Pancreas (tissue), 10 donors: Measurements from ENCODE around the gene LCE4A. TPM values are rescaled to one million over a fixed set of nuclear protein-coding genes. Genes with fewer than 3 reads are reported as not detected.

Experiments
- ATAC-seq, 4 donors: fragments of 200-7000 bp; cut with Tn5 transposase; one replicate each; pipeline versions ENCODE4 v1.8.0 to v1.9.1; 2020; ENCODE audit warnings: mild to moderate bottlenecking in 4 of 4, moderate library complexity in 4 of 4
- DNase-seq, 6 donors: peaks; one replicate each; pipeline ENCODE4 v3.0.0-alpha.2; 2020
- FAIRE-seq: peaks from 2 replicates; lab custom pipeline; 2012; peaks lifted over from hg19 to GRCh38; lab: Jason Lieb, UNC
- H3K27ac ChIP-seq, 4 donors: fragments of 200-600 bp; sonication (generic); 1 replicate in 3 of 4; 2 replicates in 1 of 4; pipeline versions ENCODE4 v1.5.0 to v1.8.0; 2020
- H3K27me3 ChIP-seq, 4 donors: fragments of 200-600 bp; one replicate each; pipeline ENCODE4 v1.8.0; 2021
- H3K36me3 ChIP-seq, 3 donors: fragments of 200-600 bp; sonication (generic) in 1 of 3; one replicate each; pipeline versions ENCODE4 v1.5.0 to v1.8.0; 2020 to 2021
- H3K4me1 ChIP-seq, 3 donors: fragments of 200-600 bp; one replicate each; pipeline ENCODE4 v1.8.0; 2021
- H3K4me3 ChIP-seq, 4 donors: fragments of 200-600 bp; sonication (generic) in 2 of 4; one replicate each; pipeline versions ENCODE4 v1.5.0 to v1.8.0; 2020 to 2021
- H3K9me3 ChIP-seq, 4 donors: fragments of 200-600 bp; one replicate each; pipeline ENCODE4 v1.8.0; 2021
- CTCF ChIP-seq, 4 donors: fragments of 200-600 bp; sonication (generic) in 3 of 4; IDR thresholded peaks; one replicate each; pipeline versions ENCODE4 v1.5.0 to v1.8.0; 2021; ENCODE audit warnings: antibody characterized with exemption in 4 of 4
- WGBS, 2 donors: extraction: QIAGEN DNeasy Blood & Tissue Kit; methylation state at CpG; one replicate each; pipeline ENCODE4 v1.1.7; 2013; 5-methylcytosine and 5-hydroxymethylcytosine counted together
- intact Hi-C, 3 donors: fragments of 100-400 bp; cut with DNase I; formaldehyde crosslinking; loops; one replicate each; pipeline versions ENCODE4 v1.11.1 to v1.14.2; 2022
- polyA plus RNA-seq, 2 donors: library from polyadenylated mRNA; stranded (reverse); fragments of 200-250 nt; gene quantifications; one replicate each; pipeline ENCODE4 v1.2.3, GENCODE V29; 2013
- total RNA-seq, 6 donors: library from RNA; stranded (reverse); fragmentation: NEBNext Ultra II Directional in 4 of 6; extraction: Animal tissue kit (Norgen Biotek cat#: 25700) in 4 of 6; gene quantifications; one replicate each; pipeline versions ENCODE4 v1.2.1 to v1.2.4, GENCODE V29; 2021 to 2023
- donor health status: healthy with polysubstance abuse.
- donor health status: DM: no; HTN: no; CAD: no; lungs with moderate emphysema.
- donor health status: DM: no; HTN: no; CAD: no.
- donor health status: control.
- donor health status: control.
- donor health status: Bipolar disorder and iron deficiency.
- donor health status: DM: yes; HTN: yes; CAD: no.
- donor health status: DM: no; HTN: no; CAD: no.
- donor health status: DM: no; HTN: no; CAD: no.
- donor health status: DM: yes; HTN: yes; CAD: no.

LCE4A gene
- total and polyA plus RNA-seq, 8 donors = not detected

- H3K27me3 ChIP-seq = no peaks in the 10 kb centered on the region
- H3K4me3 ChIP-seq = no peak within 1 kb of the TSS
- H3K9me3 ChIP-seq = no peaks in the 10 kb centered on the region
- intact Hi-C loops = no loop called here
- H3K36me3 ChIP-seq = no peaks in the 10 kb centered on the region
- DNase-seq = no peak
- FAIRE-seq = no peak
- H3K4me1 ChIP-seq = no peaks in the 10 kb centered on the region
- no peak within 1 kb of the TSS for H3K27ac ChIP-seq
- TF ChIP-seq CTCF (IDR thresholded peaks at IDR 0.05) = no peak
- 29 to 39% methylated on average over 4 of the region's 4 CpGs for WGBS, 2 donors
- ATAC-seq = no peak
These were observed 10.0 kb upstream of the LCE4A start, which contains the start of gene LCE2A for GRCh38 chr1:152697701-152698600. Gene LCE2A, plus strand, starts transcription at chr1:152698345. Its CDS starts 557 bp downstream, at chr1:152698902.

- ATAC-seq (no peak), FAIRE-seq (no peak), DNase-seq (no peak)
- Histone ChIP-seq H3K27ac (no peak overlapping the region), H3K36me3 (no peaks in the 10 kb centered on the region), H3K9me3 (no peaks in the 10 kb centered on the region), H3K4me3 (no peak overlapping the region), H3K27me3 (no peaks in the 10 kb centered on the region), H3K4me1 (no peaks in the 10 kb centered on the region)
- intact Hi-C loops = no loop called here
- WGBS, 2 donors = 70 to 71% methylated on average over 4 of the region's 4 CpGs
- TF ChIP-seq CTCF (IDR thresholded peaks at IDR 0.05) = no peak
These were observed 8.2 kb upstream of the LCE4A start for GRCh38 chr1:152699746-152700145.

- Histone ChIP-seq H3K27me3 (no peaks in the 10 kb centered on the region), H3K9me3 (no peaks in the 10 kb centered on the region), H3K4me1 (no peaks in the 10 kb centered on the region), H3K27ac (no peak overlapping the region), H3K36me3 (no peaks in the 10 kb centered on the region), H3K4me3 (no peak overlapping the region)
- no peak for DNase-seq
- no peak for FAIRE-seq
- TF ChIP-seq CTCF (IDR thresholded peaks at IDR 0.05) = no peak
- no peak for ATAC-seq
- intact Hi-C loops = no loop called here
These were observed 10.3 kb downstream of the LCE4A start for GRCh38 chr1:152718238-152718637.

GRCh38 chr1:152725261-152725660, 17.3 kb downstream of the LCE4A start:
- TF ChIP-seq CTCF (IDR thresholded peaks at IDR 0.05) = no peak
- ATAC-seq = no peak
- H3K4me3 ChIP-seq = no peak overlapping the region
- intact Hi-C loops = no loop called here
- no peaks in the 10 kb centered on the region for H3K27me3 ChIP-seq
- no peak for DNase-seq
- H3K36me3 ChIP-seq = no peaks in the 10 kb centered on the region
- H3K27ac ChIP-seq = no peak overlapping the region
- H3K4me1 ChIP-seq = no peaks in the 10 kb centered on the region
- no peaks in the 10 kb centered on the region for H3K9me3 ChIP-seq
- no peak for FAIRE-seq

- 61 to 78% methylated on average over 1 of the region's 1 CpG for WGBS, 2 donors
- Histone ChIP-seq H3K36me3 (no peaks in the 10 kb centered on the region), H3K27me3 (peaks cover 0 to 5% (median 0%) of the 10 kb centered on the region in 4 donors), H3K4me1 (no peaks in the 10 kb centered on the region), H3K27ac (no peak overlapping the region), H3K9me3 (no peaks in the 10 kb centered on the region), H3K4me3 (no peak overlapping the region)
- DNase-seq = no peak
- TF ChIP-seq CTCF (IDR thresholded peaks at IDR 0.05) = no peak
- no peak for FAIRE-seq
- intact Hi-C loops = no loop called here
- no peak for ATAC-seq
These were observed 21.0 kb downstream of the LCE4A start for GRCh38 chr1:152728986-152729385.
